Uterus (tissue), 4 donors: ENCODE data around the gene ACKR1. TPM values are rescaled to one million over a fixed set of nuclear protein-coding genes. Genes with fewer than 3 reads are reported as not detected.

ENCODE experiments used
- DNase-seq, 2 donors: peaks; one replicate each; pipeline ENCODE4 v3.0.0-alpha.2; 2019 to 2020
- H3K27ac ChIP-seq, 2 donors: fragments of 200-600 bp; sonication (generic); 1 replicate in 1 of 2; 2 replicates in 1 of 2; pipeline ENCODE4 v1.5.1; 2016 to 2018
- H3K27me3 ChIP-seq, 2 donors: fragments of 200-600 bp; sonication (generic); one replicate each; pipeline ENCODE4 v1.5.1; 2018 to 2019; ENCODE audit warnings: control low read depth in 1 of 2
- H3K36me3 ChIP-seq, 2 donors: fragments of 200-600 bp; sonication (generic); one replicate each; pipeline ENCODE4 v1.5.1; 2019; ENCODE audit warnings: control low read depth in 1 of 2
- H3K4me1 ChIP-seq, 2 donors: fragments of 200-600 bp; sonication (generic); one replicate each; pipeline ENCODE4 v1.5.1; 2018 to 2019; ENCODE audit warnings: control low read depth in 1 of 2
- H3K4me3 ChIP-seq, 2 donors: fragments of 200-600 bp; sonication (generic); 1 replicate in 1 of 2; 2 replicates in 1 of 2; pipeline ENCODE4 v1.5.1; 2018 to 2019; ENCODE audit warnings: mild to moderate bottlenecking in 1 of 2
- H3K9me3 ChIP-seq, 2 donors: fragments of 200-600 bp; sonication (generic); one replicate each; pipeline ENCODE4 v1.5.1; 2019; ENCODE audit warnings: control low read depth in 1 of 2
- CTCF ChIP-seq, 4 experiments: fragments of 200-600 bp in 2 of 4; fragments of 450-650 bp in 2 of 4; sonication (generic) in 2 of 4; IDR thresholded peaks; one replicate each; pipeline ENCODE4 v1.5.1; 2016 to 2019; ENCODE audit warnings: antibody characterized with exemption in 4 of 4, mild to moderate bottlenecking in 2 of 4, moderate library complexity in 1 of 4
- POLR2A ChIP-seq, 2 donors: fragments of 450-650 bp; IDR thresholded peaks; one replicate each; pipeline ENCODE4 v1.6.1; 2016; ENCODE audit warnings: antibody characterized with exemption in 2 of 2, mild to moderate bottlenecking in 1 of 2, moderate library complexity in 1 of 2
- intact Hi-C: fragments of 100-400 bp; cut with DNase I; formaldehyde crosslinking; loops from one replicate; pipeline ENCODE4 v1.15.1; 2023; ENCODE audit warnings: low total_unique reads
- total RNA-seq, 4 donors: library from RNA; depleted of rRNA in 3 of 4; stranded (reverse); fragments of >200 nt in 3 of 4; gene quantifications; one replicate each; pipeline versions ENCODE4 v1.1.0 to v1.2.4, GENCODE V29; 2014 to 2023
- donor health status: DM: yes; HTN: yes; CAD: no.

Gene ACKR1
- total RNA-seq, 4 donors from 2014 or later, result 10.4 to 478 (median 192) TPM

GRCh38 chr1:159163614-159164228 is 41.0 kb upstream of the ACKR1 start:
- Histone ChIP-seq H3K27ac (no peak overlapping the region), H3K4me1 (no peaks in the 10 kb centered on the region), H3K4me3 (no peak overlapping the region), H3K27me3 (no peaks in the 10 kb centered on the region), H3K9me3 (no peaks in the 10 kb centered on the region), H3K36me3 (no peaks in the 10 kb centered on the region)
- no peak for DNase-seq
- TF ChIP-seq CTCF (IDR thresholded peaks at IDR 0.05), result no peak
- TF ChIP-seq POLR2A (IDR thresholded peaks at IDR 0.05), result no peak
- intact Hi-C loops, result no loop called here

- DNase-seq, result no peak
- intact Hi-C loops, result no loop called here
- TF ChIP-seq CTCF (IDR thresholded peaks at IDR 0.05), result no peak
- no peak for TF ChIP-seq POLR2A (IDR thresholded peaks at IDR 0.05)
Measured at GRCh38 chr1:159168043-159168442, 36.6 kb upstream of the ACKR1 start.

GRCh38 chr1:159170639-159171038 is 34.0 kb upstream of the ACKR1 start:
- TF ChIP-seq POLR2A (IDR thresholded peaks at IDR 0.05) (no peak), CTCF (IDR thresholded peaks at IDR 0.05) (no peak)
- Histone ChIP-seq H3K27me3 (peaks cover 0 to 5% of the 10 kb centered on the region in 2 donors), H3K27ac (no peak overlapping the region), H3K36me3 (no peaks in the 10 kb centered on the region), H3K9me3 (no peaks in the 10 kb centered on the region), H3K4me3 (no peak overlapping the region), H3K4me1 (peaks cover 0 to 13% of the 10 kb centered on the region in 2 donors)
- DNase-seq, result no peak
- intact Hi-C loops, result no loop called here

More at GRCh38 chr1:159168043-159168442, 36.6 kb upstream of the ACKR1 start:
- Histone ChIP-seq H3K4me1 (peaks cover 0 to 13% of the 10 kb centered on the region in 2 donors), H3K27me3 (peaks cover 0 to 5% of the 10 kb centered on the region in 2 donors), H3K9me3 (no peaks in the 10 kb centered on the region), H3K36me3 (no peaks in the 10 kb centered on the region), H3K27ac (no peak overlapping the region), H3K4me3 (no peak overlapping the region)

- H3K4me3 ChIP-seq, result peak within 1 kb of the TSS in 1 of 2 donors; percentile 16
- H3K9me3 ChIP-seq, result no peaks in the 10 kb centered on the region
- TF ChIP-seq POLR2A (IDR thresholded peaks at IDR 0.05) (no peak), CTCF (IDR thresholded peaks at IDR 0.05) (no peak)
- intact Hi-C loops, result no loop called here
- H3K27me3 ChIP-seq, result peaks cover 0 to 5% of the 10 kb centered on the region in 2 donors
- H3K27ac ChIP-seq, result no peak within 1 kb of the TSS
- H3K36me3 ChIP-seq, result no peaks in the 10 kb centered on the region
- peak in 1 of 2 donors; percentile 12 for DNase-seq
- H3K4me1 ChIP-seq, result peaks cover 0 to 13% of the 10 kb centered on the region in 2 donors
Measured at GRCh38 chr1:159171254-159171687, 33.4 kb upstream of the ACKR1 start, which contains the start of gene CADM3. Gene CADM3, plus strand, starts transcription at chr1:159171615. Its CDS starts 151 bp downstream, at chr1:159171766.

GRCh38 chr1:159171688-159172501 is 32.8 kb upstream of the ACKR1 start:
- no peak for TF ChIP-seq POLR2A (IDR thresholded peaks at IDR 0.05)
- no peak for TF ChIP-seq CTCF (IDR thresholded peaks at IDR 0.05)
- Histone ChIP-seq H3K36me3 (no peaks in the 10 kb centered on the region), H3K4me1 (peaks cover 0 to 13% of the 10 kb centered on the region in 2 donors), H3K27ac (no peak overlapping the region), H3K27me3 (peaks cover 0 to 5% of the 10 kb centered on the region in 2 donors), H3K4me3 (peak overlapping the region in 1 of 2 donors; percentile 16), H3K9me3 (no peaks in the 10 kb centered on the region)
- DNase-seq, result no peak
- intact Hi-C loops, result no loop called here
